Transverse colon (tissue), 4 donors: ENCODE measurements around the gene ETNPPL.

Source experiments
- CTCF ChIP-seq, 5 experiments: fragments of 200-600 bp in 3 of 5; fragments of 450-650 bp in 2 of 5; sonication (generic) in 3 of 5; IDR thresholded peaks; 1 replicate in 2 of 5; 2 replicates in 3 of 5; pipeline ENCODE4 v1.5.1; 2016 to 2017; ENCODE audit warnings: antibody characterized with exemption in 5 of 5, inconsistent platforms in 3 of 5, mild to moderate bottlenecking in 2 of 5, moderate library complexity in 1 of 5
- EP300 ChIP-seq: sonication (generic); formaldehyde crosslinking; IDR thresholded peaks from one replicate; pipeline ENCODE4 v1.6.1; 2017; ENCODE audit warnings: antibody characterized with exemption, low read depth
- POLR2A ChIP-seq: fragments of 450-650 bp; IDR thresholded peaks from one replicate; pipeline ENCODE4 v1.6.1; 2016; ENCODE audit warnings: antibody characterized with exemption, mild to moderate bottlenecking, moderate library complexity
- POLR2AphosphoS5 ChIP-seq, 3 donors: sonication (generic); formaldehyde crosslinking; IDR thresholded peaks; one replicate each; pipeline ENCODE4 v1.6.1; 2016; ENCODE audit warnings: antibody characterized with exemption in 3 of 3

DNA sequence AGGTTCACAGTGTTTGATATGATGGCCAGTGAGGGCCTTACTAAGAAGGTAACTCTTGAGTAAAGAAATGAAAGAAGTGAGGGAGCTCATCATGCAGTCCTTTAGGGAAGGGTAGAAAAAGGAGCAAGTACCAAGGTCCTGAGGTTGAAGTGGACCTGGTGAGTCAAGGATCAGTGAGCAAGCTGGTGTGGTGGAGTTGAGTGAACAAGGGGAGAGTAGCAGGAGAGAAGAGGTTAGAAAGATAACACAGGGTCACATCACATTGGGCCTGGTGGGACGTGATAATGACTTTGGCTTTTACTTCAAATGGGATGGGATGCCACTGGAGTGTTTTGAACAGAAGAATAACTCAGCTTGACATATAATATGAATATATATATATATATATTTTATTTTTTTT lies 67.8 kb downstream of the ETNPPL start:
- TF ChIP-seq EP300 (no peak), POLR2AphosphoS5 (IDR thresholded peaks at IDR 0.05) (no peak), POLR2A (no peak), CTCF (IDR thresholded peaks at IDR 0.05) (no peak)
